Kidney (tissue), 14 donors: ENCODE data around the gene FBF1. TPM values are rescaled to one million over a fixed set of nuclear protein-coding genes. Genes with fewer than 3 reads are reported as not detected.
A peak's percentile ranks its signal among the peaks of the same experiment; 100 is the strongest.

Source experiments
- DNase-seq, 5 donors: peaks; one replicate each; pipeline ENCODE4 v3.0.0-alpha.2; 2013 to 2020
- FAIRE-seq: peaks from 2 replicates; lab custom pipeline; 2012; peaks lifted over from hg19 to GRCh38; lab: Jason Lieb, UNC
- H3K27ac ChIP-seq, 2 donors: one replicate each; pipeline ENCODE4 v1.7.0; 2013; ENCODE audit warnings: low read depth in 2 of 2, low read length in 2 of 2, inconsistent platforms in 1 of 2
- H3K27me3 ChIP-seq: one replicate; pipeline ENCODE4 v1.7.1; 2013; ENCODE audit warnings: low read length, inconsistent platforms; ENCODE audit not compliant: control insufficient read depth, insufficient read depth
- H3K36me3 ChIP-seq, 3 donors: one replicate each; pipeline versions ENCODE4 v1.7.0 to v1.7.1; 2013; ENCODE audit warnings: low read length in 3 of 3, control low read depth in 1 of 3, inconsistent platforms in 1 of 3; ENCODE audit not compliant: insufficient read depth in 3 of 3, control insufficient read depth in 2 of 3
- H3K4me1 ChIP-seq, 3 donors: one replicate each; pipeline versions ENCODE4 v1.7.0 to v1.7.1; 2013; ENCODE audit warnings: low read length in 3 of 3, inconsistent platforms in 1 of 3, low read depth in 1 of 3; ENCODE audit not compliant: control insufficient read depth in 2 of 3, insufficient read depth in 2 of 3
- H3K4me3 ChIP-seq, 3 donors: one replicate each; pipeline versions ENCODE4 v1.7.0 to v1.8.1; 2013; ENCODE audit warnings: low read length in 3 of 3, control low read depth in 1 of 3, inconsistent platforms in 1 of 3
- H3K9ac ChIP-seq, 3 donors: one replicate each; pipeline versions ENCODE4 v1.7.0 to v1.7.1; 2013; ENCODE audit warnings: low read length in 3 of 3, control low read depth in 1 of 3, inconsistent platforms in 1 of 3
- H3K9me3 ChIP-seq, 3 donors: one replicate each; pipeline versions ENCODE4 v1.7.0 to v1.7.1; 2013; ENCODE audit warnings: low read length in 3 of 3, control low read depth in 1 of 3, inconsistent platforms in 1 of 3; ENCODE audit not compliant: control insufficient read depth in 2 of 3, insufficient read depth in 1 of 3
- intact Hi-C: fragments of 100-400 bp; cut with DNase I; formaldehyde crosslinking; loops from one replicate; pipeline ENCODE4 v1.11.1; 2022
- polyA plus RNA-seq: library from polyadenylated mRNA; stranded (reverse); fragments of 350-450 nt; fragmentation: Illumina TruSeq; extraction: RNeasy Lipid Tissue Mini Kit (QIAGEN cat#74804); gene quantifications from one replicate; pipeline ENCODE4 v1.2.3, GENCODE V29; 2014; ENCODE audit warnings: low read depth, low replicate concordance; ENCODE audit not compliant: insufficient read depth
- total RNA-seq: library from RNA; stranded (reverse); fragmentation: NEBNext Ultra II Directional; extraction: Animal tissue kit (Norgen Biotek cat#: 25700); gene quantifications from one replicate; pipeline ENCODE4 v1.2.1, GENCODE V29; 2021
- TF ChIP-seq, protein P1 (sequence below): IDR thresholded peaks from 3 replicates; pipeline ENCODE4 v1.5.1; 2012; ENCODE audit warnings: mild to moderate bottlenecking, moderate library complexity, borderline replicate concordance; ENCODE audit not compliant: insufficient read depth; ENCODE audit errors: extremely low read depth
- donor health status: control.
- donor health status: control.
- donor health status: control.
- donor health status: control.
- donor health status: control.
- donor health status: DM: yes; HTN: yes; CAD: no.
- donor health status: Normal renal cell carcinoma (clear cell type).

FBF1 gene
- total and polyA plus RNA-seq, 2 donors from 2014 or later: 5.7 to 11.5 TPM

- DNase-seq: peak in 4 of 5 donors; percentile 70 to 92 (median 85)
- intact Hi-C loops: no loop called here
- no peaks in the 10 kb centered on the region for H3K9me3 ChIP-seq
- peaks cover 0 to 7% (median 0%) of the 10 kb centered on the region in 3 donors for H3K36me3 ChIP-seq
- H3K27ac ChIP-seq: peak overlapping the region; percentile 95 to 96
- TF ChIP-seq, protein P1, sequence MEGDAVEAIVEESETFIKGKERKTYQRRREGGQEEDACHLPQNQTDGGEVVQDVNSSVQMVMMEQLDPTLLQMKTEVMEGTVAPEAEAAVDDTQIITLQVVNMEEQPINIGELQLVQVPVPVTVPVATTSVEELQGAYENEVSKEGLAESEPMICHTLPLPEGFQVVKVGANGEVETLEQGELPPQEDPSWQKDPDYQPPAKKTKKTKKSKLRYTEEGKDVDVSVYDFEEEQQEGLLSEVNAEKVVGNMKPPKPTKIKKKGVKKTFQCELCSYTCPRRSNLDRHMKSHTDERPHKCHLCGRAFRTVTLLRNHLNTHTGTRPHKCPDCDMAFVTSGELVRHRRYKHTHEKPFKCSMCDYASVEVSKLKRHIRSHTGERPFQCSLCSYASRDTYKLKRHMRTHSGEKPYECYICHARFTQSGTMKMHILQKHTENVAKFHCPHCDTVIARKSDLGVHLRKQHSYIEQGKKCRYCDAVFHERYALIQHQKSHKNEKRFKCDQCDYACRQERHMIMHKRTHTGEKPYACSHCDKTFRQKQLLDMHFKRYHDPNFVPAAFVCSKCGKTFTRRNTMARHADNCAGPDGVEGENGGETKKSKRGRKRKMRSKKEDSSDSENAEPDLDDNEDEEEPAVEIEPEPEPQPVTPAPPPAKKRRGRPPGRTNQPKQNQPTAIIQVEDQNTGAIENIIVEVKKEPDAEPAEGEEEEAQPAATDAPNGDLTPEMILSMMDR: peak; percentile 40
- peak overlapping the region in 2 of 3 donors; percentile 74 to 83 for H3K9ac ChIP-seq
- peaks cover 0 to 30% (median 21%) of the 10 kb centered on the region in 3 donors for H3K4me1 ChIP-seq
- peak overlapping the region; percentile 16 to 72 (median 66) for H3K4me3 ChIP-seq
- no peaks in the 10 kb centered on the region for H3K27me3 ChIP-seq
- no peak for FAIRE-seq
Measured at GRCh38 chr17:75877752-75878173, 63.1 kb downstream of the FBF1 start.

DNA sequence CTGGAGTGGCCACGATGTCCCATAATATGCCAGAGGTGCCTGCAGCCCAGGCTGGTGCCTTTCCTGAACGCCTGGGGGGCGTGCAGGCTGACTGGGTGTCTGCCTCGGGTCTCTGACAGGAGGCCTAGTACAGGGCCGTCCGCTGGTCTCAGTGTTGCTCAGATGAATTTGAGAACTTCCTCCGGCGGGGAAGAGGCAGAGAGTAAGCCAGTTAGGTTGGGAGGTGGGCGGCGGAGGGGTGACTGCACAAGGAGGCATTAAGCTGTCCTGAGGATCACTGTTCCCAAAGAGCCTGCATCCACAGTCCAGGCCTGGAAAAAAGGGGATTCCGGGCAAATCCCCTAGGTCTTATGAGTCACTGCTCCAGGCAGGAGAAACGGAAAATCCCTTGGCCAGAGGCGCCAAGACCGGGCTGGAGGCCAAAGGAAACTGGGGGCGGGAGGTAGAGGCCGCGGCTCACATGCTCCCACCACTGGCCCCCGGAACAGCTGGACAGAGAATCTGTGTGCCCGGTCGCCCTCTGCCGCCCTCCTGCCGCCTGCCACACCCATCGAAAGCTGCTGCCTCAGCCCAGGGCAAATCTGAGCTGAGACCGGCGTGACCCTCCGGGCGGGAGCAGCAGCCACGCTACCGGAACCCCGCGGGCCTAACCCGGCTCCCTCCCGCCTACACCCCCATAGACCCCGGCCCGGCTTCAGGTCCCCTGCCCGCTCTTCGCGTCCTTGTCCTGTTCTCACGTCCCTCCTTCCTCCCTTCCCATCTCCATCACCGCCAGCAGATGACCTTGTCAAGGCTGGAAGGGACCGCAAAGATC is 63.7 kb downstream of the FBF1 start:
- intact Hi-C loops: no loop called here
- no peak for FAIRE-seq
- Histone ChIP-seq H3K27me3 (no peaks in the 10 kb centered on the region), H3K4me3 (peak overlapping the region; percentile 16 to 72 (median 66)), H3K9me3 (no peaks in the 10 kb centered on the region), H3K9ac (peak overlapping the region in 2 of 3 donors; percentile 74 to 83), H3K4me1 (peaks cover 0 to 36% (median 27%) of the 10 kb centered on the region in 3 donors), H3K36me3 (peaks cover 0 to 7% (median 0%) of the 10 kb centered on the region in 3 donors), H3K27ac (peak overlapping the region; percentile 95 to 96)
- TF ChIP-seq, protein P1: peak; percentile 25
- DNase-seq: peak; percentile 47 to 97 (median 78)

- peak overlapping the region in 2 of 3 donors; percentile 56 to 83 for H3K9ac ChIP-seq
- H3K9me3 ChIP-seq: no peaks in the 10 kb centered on the region
- DNase-seq: peak in 4 of 5 donors; percentile 45 to 78 (median 60)
- FAIRE-seq: no peak
- peaks cover 0 to 7% (median 0%) of the 10 kb centered on the region in 3 donors for H3K36me3 ChIP-seq
- peak overlapping the region in 2 of 3 donors; percentile 66 to 72 for H3K4me3 ChIP-seq
- TF ChIP-seq, protein P1: no peak
- intact Hi-C loops: no loop called here
- peaks cover 0 to 36% (median 27%) of the 10 kb centered on the region in 3 donors for H3K4me1 ChIP-seq
- no peaks in the 10 kb centered on the region for H3K27me3 ChIP-seq
- peak overlapping the region; percentile 95 to 96 for H3K27ac ChIP-seq
Measured at GRCh38 chr17:75876190-75876937, 64.5 kb downstream of the FBF1 start.
